Natural killer cell (primary cell): ENCODE results near the gene LENG1. TPM values are rescaled to one million over a fixed set of nuclear protein-coding genes. Genes with fewer than 3 reads are reported as not detected.
"Not testable (repeated sequence)": the region's sequence is repeated elsewhere in the genome, so short reads cannot be mapped to it uniquely, and the experiment has no call there.

ENCODE experiments used
- ATAC-seq, 3 donors: fragments of 150-1000 bp in 2 of 3; fragments of 200-7000 bp in 1 of 3; cut with Tn5 transposase; 1 replicate in 1 of 3; 2 replicates in 2 of 3; pipeline ENCODE4 v1.10.0; 2021; ENCODE audit warnings: mild to moderate bottlenecking in 2 of 3, moderate library complexity in 2 of 3
- DNase-seq, 2 donors: peaks; one replicate each; pipeline versions ENCODE4 v3.0.0 to v3.0.0-alpha.2; 2013 to 2021; ENCODE audit warnings: mixed read lengths in 1 of 2
- H3K27ac ChIP-seq: one replicate; pipeline ENCODE4 v1.5.1; 2013; ENCODE audit warnings: mild to moderate bottlenecking, low read length
- H3K27me3 ChIP-seq: one replicate; pipeline ENCODE4 v1.6.1; 2013; ENCODE audit warnings: low read length; ENCODE audit not compliant: control insufficient read depth, insufficient read depth
- H3K36me3 ChIP-seq: one replicate; pipeline ENCODE4 v1.6.1; 2013; ENCODE audit warnings: low read length; ENCODE audit not compliant: control insufficient read depth, insufficient read depth
- H3K4me1 ChIP-seq: one replicate; pipeline ENCODE4 v1.6.1; 2013; ENCODE audit warnings: low read length; ENCODE audit not compliant: control insufficient read depth, insufficient read depth
- H3K4me3 ChIP-seq: one replicate; pipeline ENCODE4 v1.5.1; 2013; ENCODE audit warnings: low read length
- H3K9me3 ChIP-seq: one replicate; pipeline ENCODE4 v1.6.1; 2013; ENCODE audit warnings: low read length; ENCODE audit not compliant: control insufficient read depth, insufficient read depth
- H3K27ac Mint-ChIP-seq, 2 donors: one replicate each; pipeline ENCODE4 v1.8.0; 2022; ENCODE audit warnings: mild to moderate bottlenecking in 2 of 2, mixed read lengths in 2 of 2, moderate library complexity in 1 of 2
- H3K27me3 Mint-ChIP-seq, 2 donors: one replicate each; pipeline ENCODE4 v1.8.0; 2022; ENCODE audit warnings: low read depth in 2 of 2, mixed read lengths in 2 of 2
- H3K36me3 Mint-ChIP-seq: one replicate; pipeline ENCODE4 v1.8.0; 2022; ENCODE audit warnings: mixed read lengths
- H3K4me1 Mint-ChIP-seq, 2 donors: one replicate each; pipeline ENCODE4 v1.8.0; 2022; ENCODE audit warnings: mixed read lengths in 2 of 2
- H3K4me3 Mint-ChIP-seq: one replicate; pipeline ENCODE4 v1.8.0; 2022; ENCODE audit warnings: mild to moderate bottlenecking, moderate library complexity, mixed read lengths
- H3K9me3 Mint-ChIP-seq, 2 donors: one replicate each; pipeline ENCODE4 v1.8.0; 2022; ENCODE audit warnings: mixed read lengths in 2 of 2
- CTCF ChIP-seq: fragments of 200-600 bp; IDR thresholded peaks from one replicate; pipeline ENCODE4 v1.8.0; 2022; ENCODE audit warnings: antibody characterized with exemption
- WGBS: methylation state at CpG from one replicate; pipeline ENCODE4 v1.1.7; 2013; ENCODE audit warnings: missing lambda C conversion rate; ENCODE audit not compliant: insufficient coverage; 5-methylcytosine and 5-hydroxymethylcytosine counted together
- intact Hi-C: fragments of 100-400 bp; cut with micrococcal nuclease; formaldehyde crosslinking; loops from one replicate; pipeline ENCODE4 v1.14.2; 2022
- total RNA-seq, 4 donors: library from RNA; stranded (reverse); fragments of 120-200 nt in 1 of 4; gene quantifications; one replicate each; pipeline versions ENCODE4 v1.2.3 to v1.2.4, GENCODE V29; 2013 to 2022

LENG1 gene
- total RNA-seq, 3 donors from 2014 or later (not counting 1 experiment from before 2014, with no cell fraction given): 8.3 to 9.4 (median 9.1) TPM

- Histone ChIP-seq H3K27me3 (no peaks in the 10 kb centered on the region), H3K4me3 (no peak within 1 kb of the TSS), H3K4me1 (peaks cover 16% of the 10 kb centered on the region), H3K27ac (no peak within 1 kb of the TSS), H3K9me3 (no peaks in the 10 kb centered on the region), H3K36me3 (no peaks in the 10 kb centered on the region)
- 32% methylated on average over 13 of the region's 13 CpGs for WGBS
- H3K36me3 Mint-ChIP-seq: no peaks in the 10 kb centered on the region
- H3K4me1 Mint-ChIP-seq: peaks cover 0 to 11% of the 10 kb centered on the region in 2 donors
- H3K27me3 Mint-ChIP-seq: peaks cover 0 to 4% of the 10 kb centered on the region in 2 donors
- ATAC-seq (no peak), DNase-seq (no peak)
- no peak for TF ChIP-seq CTCF
- no peak within 1 kb of the TSS for H3K27ac Mint-ChIP-seq
- no peak within 1 kb of the TSS for H3K4me3 Mint-ChIP-seq
- no peaks in the 10 kb centered on the region for H3K9me3 Mint-ChIP-seq
- intact Hi-C loops: no loop called here
Measured at GRCh38 chr19:54172471-54173358, 13.2 kb upstream of the LENG1 start, which contains the start of gene TMC4. Gene TMC4, minus strand, starts transcription at chr19:54173160. Its CDS starts 43 bp downstream, at chr19:54173117.

- ATAC-seq, H3K4me3 Mint-ChIP-seq, H3K27me3 Mint-ChIP-seq, H3K9me3 Mint-ChIP-seq, H3K27ac ChIP-seq, H3K36me3 ChIP-seq, H3K9me3 ChIP-seq, H3K27me3 ChIP-seq, H3K4me3 ChIP-seq, intact Hi-C loops, H3K27ac Mint-ChIP-seq, H3K36me3 Mint-ChIP-seq, DNase-seq: not testable (repeated sequence)
- WGBS: 79% methylated on average over 17 of the region's 23 CpGs
- peaks cover 16% of the 10 kb centered on the region for H3K4me1 ChIP-seq
- peaks cover 0 to 11% of the 10 kb centered on the region in 2 donors for H3K4me1 Mint-ChIP-seq
Measured at GRCh38 chr19:54171736-54172431, 12.4 kb upstream of the LENG1 start.

- no peaks in the 10 kb centered on the region for H3K27me3 ChIP-seq
- TF ChIP-seq CTCF: no peak
- DNase-seq (no peak), ATAC-seq (no peak)
- Mint-ChIP-seq H3K4me1 (peaks cover 10 to 26% of the 10 kb centered on the region in 2 donors), H3K9me3 (no peaks in the 10 kb centered on the region), H3K27me3 (peaks cover 0 to 4% of the 10 kb centered on the region in 2 donors), H3K27ac (no peak overlapping the region), H3K36me3 (no peaks in the 10 kb centered on the region), H3K4me3 (no peak overlapping the region)
- H3K36me3 ChIP-seq: no peaks in the 10 kb centered on the region
- no peak overlapping the region for H3K27ac ChIP-seq
- 92% methylated on average over 21 of the region's 21 CpGs for WGBS
- H3K9me3 ChIP-seq: no peaks in the 10 kb centered on the region
- intact Hi-C loops: no loop called here
- H3K4me3 ChIP-seq: no peak overlapping the region
- H3K4me1 ChIP-seq: peaks cover 27% of the 10 kb centered on the region
Measured at GRCh38 chr19:54169149-54169740, 9.7 kb upstream of the LENG1 start.
